Activated CD4-positive, alpha-beta T cell treated with anti-CD3 and anti-CD28 coated beads, Interleukin-2, amount 50 U/mL, for 24 hours (primary cell): ENCODE measurements around the gene CMTR1.
"Not testable (repeated sequence)": the region's sequence is repeated elsewhere in the genome, so short reads cannot be mapped to it uniquely, and the experiment has no call there.

Experiments
- DNase-seq, 2 donors: peaks; one replicate each; pipeline ENCODE4 v3.0.0-alpha.2; 2020; ENCODE audit warnings: low read depth in 1 of 2, low spot score in 1 of 2

CMTR1 gene

GRCh38 chr6:37432916-37433656, at the start of gene CMTR1:
Gene CMTR1 (plus strand): TSS chr6:37433221. CDS start chr6:37435630, 2,409 bp downstream.
- DNase-seq: peak; percentile 95 to 97

GRCh38 chr6:37388578-37388977, 44.4 kb upstream of the CMTR1 start:
- DNase-seq: no peak

GRCh38 chr6:37389857-37390256, 43.2 kb upstream of the CMTR1 start:
- DNase-seq: no peak

GRCh38 chr6:37391120-37391519, 41.9 kb upstream of the CMTR1 start:
- DNase-seq: no peak

GRCh38 chr6:37392821-37393220, 40.2 kb upstream of the CMTR1 start:
- DNase-seq: no peak

GRCh38 chr6:37393381-37393929, 39.6 kb upstream of the CMTR1 start:
- DNase-seq: no peak

- no peak for DNase-seq
These were observed 36.3 kb upstream of the CMTR1 start for GRCh38 chr6:37396571-37397180.

GRCh38 chr6:37399131-37399530, 33.9 kb upstream of the CMTR1 start:
- DNase-seq: no peak

- DNase-seq: no peak
These were observed 33.1 kb upstream of the CMTR1 start for GRCh38 chr6:37399795-37400490.

- not testable (repeated sequence) for DNase-seq
These were observed 31.4 kb upstream of the CMTR1 start for GRCh38 chr6:37401658-37402057.

GRCh38 chr6:37406726-37407341, 26.2 kb upstream of the CMTR1 start:
- no peak for DNase-seq

- no peak for DNase-seq
These were observed 25.1 kb upstream of the CMTR1 start for GRCh38 chr6:37407948-37408347.

GRCh38 chr6:37409501-37409900, 23.5 kb upstream of the CMTR1 start:
- no peak for DNase-seq

GRCh38 chr6:37417393-37417792, 15.6 kb upstream of the CMTR1 start:
- DNase-seq: no peak

GRCh38 chr6:37418722-37419121, 14.3 kb upstream of the CMTR1 start:
- no peak for DNase-seq

GRCh38 chr6:37426058-37426944, 6.7 kb upstream of the CMTR1 start:
- DNase-seq: no peak

- no peak for DNase-seq
These were observed 6.0 kb upstream of the CMTR1 start for GRCh38 chr6:37426945-37427510.

- no peak for DNase-seq
These were observed 3.7 kb upstream of the CMTR1 start for GRCh38 chr6:37429352-37429750.

GRCh38 chr6:37432590-37432915, 468 bp upstream of the CMTR1 start:
- no peak for DNase-seq

GRCh38 chr6:37433657-37434271, 743 bp downstream of the CMTR1 start:
- DNase-seq: peak; percentile 17 to 46
